Transverse colon (tissue), 4 donors: ENCODE data around the gene MGST1. TPM values are rescaled to one million over a fixed set of nuclear protein-coding genes. Genes with fewer than 3 reads are reported as not detected.

ENCODE experiments used
- DNase-seq: peaks from one replicate; pipeline ENCODE4 v3.0.0-alpha.2; 2019
- H3K27ac ChIP-seq, 4 donors: fragments of 200-600 bp; sonication (generic); 2 replicates each; pipeline ENCODE4 v1.5.1; 2016 to 2018; ENCODE audit warnings: inconsistent platforms in 4 of 4
- H3K27me3 ChIP-seq: fragments of 200-600 bp; sonication (generic); 2 replicates; pipeline ENCODE4 v1.5.1; 2017; ENCODE audit warnings: inconsistent platforms
- H3K36me3 ChIP-seq, 4 donors: fragments of 200-600 bp; sonication (generic); 2 replicates each; pipeline ENCODE4 v1.5.1; 2017 to 2019; ENCODE audit warnings: inconsistent platforms in 4 of 4
- H3K4me1 ChIP-seq, 4 donors: fragments of 200-600 bp; sonication (generic); 2 replicates each; pipeline ENCODE4 v1.5.1; 2017 to 2020; ENCODE audit warnings: inconsistent platforms in 4 of 4
- H3K4me3 ChIP-seq, 4 donors: fragments of 200-600 bp; sonication (generic); 1 replicate in 1 of 4; 2 replicates in 3 of 4; pipeline versions ENCODE4 v1.5.1 to v1.6.1; 2017 to 2019; ENCODE audit warnings: inconsistent platforms in 4 of 4
- H3K9me3 ChIP-seq, 2 donors: fragments of 200-600 bp; sonication (generic); 2 replicates each; pipeline ENCODE4 v1.5.1; 2017 to 2019; ENCODE audit warnings: inconsistent platforms in 2 of 2
- EP300 ChIP-seq: sonication (generic); formaldehyde crosslinking; IDR thresholded peaks from one replicate; pipeline ENCODE4 v1.6.1; 2017; ENCODE audit warnings: antibody characterized with exemption, low read depth
- POLR2A ChIP-seq: fragments of 450-650 bp; IDR thresholded peaks from one replicate; pipeline ENCODE4 v1.6.1; 2016; ENCODE audit warnings: antibody characterized with exemption, mild to moderate bottlenecking, moderate library complexity
- POLR2AphosphoS5 ChIP-seq, 3 donors: sonication (generic); formaldehyde crosslinking; IDR thresholded peaks; one replicate each; pipeline ENCODE4 v1.6.1; 2016; ENCODE audit warnings: antibody characterized with exemption in 3 of 3
- WGBS, 2 donors: methylation state at CpG; one replicate each; pipeline ENCODE4 v1.1.5; 2018; ENCODE audit warnings: low coverage in 1 of 2; 5-methylcytosine and 5-hydroxymethylcytosine counted together
- in situ Hi-C, 4 donors: fragments of 200-750 bp; cut with MboI; loops; one replicate each; pipeline versions ENCODE4 v1.15.0 to v1.15.1; 2017; ENCODE audit warnings: low sequenced_read_pairs in 3 of 4, low pct_ligation_motif_present in 1 of 4, low pct_unique_long_range_greater_than_20kb in 1 of 4
- intact Hi-C: fragments of 100-400 bp; cut with DNase I; formaldehyde crosslinking; loops from one replicate; pipeline ENCODE4 v1.15.1; 2023; ENCODE audit warnings: low total_unique reads
- total RNA-seq, 4 donors: library from RNA; depleted of rRNA; stranded (reverse); fragments of >200 nt; gene quantifications; one replicate each; pipeline ENCODE4 v1.1.0, GENCODE V29; 2016
- TF ChIP-seq, protein P1 (sequence below), 5 experiments: fragments of 200-600 bp in 3 of 5; fragments of 450-650 bp in 2 of 5; sonication (generic) in 3 of 5; IDR thresholded peaks; 1 replicate in 2 of 5; 2 replicates in 3 of 5; pipeline ENCODE4 v1.5.1; 2016 to 2017; ENCODE audit warnings: antibody characterized with exemption in 5 of 5, inconsistent platforms in 3 of 5, mild to moderate bottlenecking in 2 of 5, moderate library complexity in 1 of 5

Gene MGST1
- total RNA-seq, 4 donors from 2014 or later: 58.7 to 1,102 (median 246) TPM

GRCh38 chr12:16329594-16329993 is 17.9 kb upstream of the MGST1 start:
- peaks cover 6% of the 10 kb centered on the region in 2 donors for H3K9me3 ChIP-seq
- peaks cover 0 to 15% (median 11%) of the 10 kb centered on the region in 4 donors for H3K4me1 ChIP-seq
- no peak for DNase-seq
- H3K4me3 ChIP-seq: no peak overlapping the region
- intact Hi-C loops: no loop called here
- H3K36me3 ChIP-seq: no peaks in the 10 kb centered on the region
- TF ChIP-seq POLR2AphosphoS5 (IDR thresholded peaks at IDR 0.05) (no peak), POLR2A (no peak), EP300 (no peak)
- TF ChIP-seq, protein P1, sequence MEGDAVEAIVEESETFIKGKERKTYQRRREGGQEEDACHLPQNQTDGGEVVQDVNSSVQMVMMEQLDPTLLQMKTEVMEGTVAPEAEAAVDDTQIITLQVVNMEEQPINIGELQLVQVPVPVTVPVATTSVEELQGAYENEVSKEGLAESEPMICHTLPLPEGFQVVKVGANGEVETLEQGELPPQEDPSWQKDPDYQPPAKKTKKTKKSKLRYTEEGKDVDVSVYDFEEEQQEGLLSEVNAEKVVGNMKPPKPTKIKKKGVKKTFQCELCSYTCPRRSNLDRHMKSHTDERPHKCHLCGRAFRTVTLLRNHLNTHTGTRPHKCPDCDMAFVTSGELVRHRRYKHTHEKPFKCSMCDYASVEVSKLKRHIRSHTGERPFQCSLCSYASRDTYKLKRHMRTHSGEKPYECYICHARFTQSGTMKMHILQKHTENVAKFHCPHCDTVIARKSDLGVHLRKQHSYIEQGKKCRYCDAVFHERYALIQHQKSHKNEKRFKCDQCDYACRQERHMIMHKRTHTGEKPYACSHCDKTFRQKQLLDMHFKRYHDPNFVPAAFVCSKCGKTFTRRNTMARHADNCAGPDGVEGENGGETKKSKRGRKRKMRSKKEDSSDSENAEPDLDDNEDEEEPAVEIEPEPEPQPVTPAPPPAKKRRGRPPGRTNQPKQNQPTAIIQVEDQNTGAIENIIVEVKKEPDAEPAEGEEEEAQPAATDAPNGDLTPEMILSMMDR (IDR thresholded peaks at IDR 0.05): no peak
- in situ Hi-C loops: no loop called here
- 72 to 80% methylated on average over 2 of the region's 2 CpGs for whole genome bisulfite sequencing, 2 donors
- H3K27ac ChIP-seq: no peak overlapping the region
- H3K27me3 ChIP-seq: no peaks in the 10 kb centered on the region

GRCh38 chr12:16330560-16330959 is 16.9 kb upstream of the MGST1 start:
- H3K27ac ChIP-seq: no peak overlapping the region
- peaks cover 6% of the 10 kb centered on the region in 2 donors for H3K9me3 ChIP-seq
- peaks cover 0 to 6% (median 4%) of the 10 kb centered on the region in 4 donors for H3K4me1 ChIP-seq
- H3K36me3 ChIP-seq: no peaks in the 10 kb centered on the region
- intact Hi-C loops: no loop called here
- no peak for DNase-seq
- in situ Hi-C loops: no loop called here
- WGBS, 2 donors: 84% methylated on average over 3 to 4 of the region's 4 CpGs
- TF ChIP-seq POLR2AphosphoS5 (IDR thresholded peaks at IDR 0.05) (no peak), POLR2A (no peak), EP300 (no peak)
- TF ChIP-seq, protein P1 (IDR thresholded peaks at IDR 0.05): no peak
- H3K4me3 ChIP-seq: no peak overlapping the region
- no peaks in the 10 kb centered on the region for H3K27me3 ChIP-seq

DNA sequence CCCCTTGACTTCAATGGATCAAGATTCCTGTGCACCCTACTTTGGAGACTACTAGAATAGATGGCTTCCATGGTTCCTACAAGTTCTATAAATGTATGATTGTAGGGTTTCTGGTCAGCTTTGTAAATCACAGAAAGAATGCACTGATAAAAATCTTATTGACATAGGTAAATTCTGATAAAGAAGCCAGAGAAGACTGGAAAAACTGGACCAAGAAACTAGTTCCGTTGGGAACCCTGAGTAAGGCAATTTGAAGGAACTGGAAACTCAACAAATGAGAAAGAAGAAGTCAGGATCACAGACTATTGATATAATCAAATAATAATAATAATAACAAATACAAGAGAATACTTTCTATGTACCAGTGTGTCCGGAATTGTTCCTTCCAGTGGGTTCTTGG is 15.4 kb upstream of the MGST1 start:
- H3K4me1 ChIP-seq: peaks cover 0 to 9% (median 4%) of the 10 kb centered on the region in 4 donors
- no peaks in the 10 kb centered on the region for H3K27me3 ChIP-seq
- WGBS, 2 donors: 66 to 81% methylated on average over 2 of the region's 2 CpGs
- no peak for DNase-seq
- no peak overlapping the region for H3K27ac ChIP-seq
- intact Hi-C loops (no loop called here), in situ Hi-C loops (no loop called here)
- no peak overlapping the region for H3K4me3 ChIP-seq
- H3K9me3 ChIP-seq: peaks cover 6% of the 10 kb centered on the region in 2 donors
- TF ChIP-seq POLR2A (no peak), EP300 (no peak), POLR2AphosphoS5 (IDR thresholded peaks at IDR 0.05) (no peak)
- TF ChIP-seq, protein P1 (IDR thresholded peaks at IDR 0.05): no peak
- no peaks in the 10 kb centered on the region for H3K36me3 ChIP-seq

DNA sequence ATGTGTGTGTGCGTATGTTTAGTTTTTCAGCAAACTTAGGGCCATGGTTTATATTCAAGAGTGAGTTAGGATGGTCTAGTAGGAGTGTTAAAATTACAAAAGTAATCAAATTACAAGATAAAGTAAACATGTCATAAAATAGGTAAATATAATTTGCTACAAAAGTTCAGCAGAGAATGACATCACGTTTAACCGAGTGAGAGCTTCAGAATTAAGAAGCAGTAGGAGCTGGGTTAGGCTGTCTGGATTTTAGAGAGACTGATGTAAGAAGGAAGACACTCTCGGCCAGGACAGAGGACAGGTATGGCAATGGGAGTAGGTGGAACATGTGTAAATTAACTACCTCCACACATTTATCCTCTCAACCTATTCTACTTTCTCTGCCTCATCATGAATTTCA is 11.6 kb upstream of the MGST1 start:
- in situ Hi-C loops: no loop called here
- TF ChIP-seq POLR2AphosphoS5 (IDR thresholded peaks at IDR 0.05): no peak
- TF ChIP-seq EP300: no peak
- TF ChIP-seq, protein P1 (IDR thresholded peaks at IDR 0.05): no peak
- TF ChIP-seq POLR2A: no peak
- 37 to 44% methylated on average over 4 of the region's 4 CpGs for WGBS, 2 donors

More for the DNA sequence above, 11.6 kb upstream of the MGST1 start:
- H3K4me1 ChIP-seq: peaks cover 0 to 9% (median 4%) of the 10 kb centered on the region in 4 donors
- H3K36me3 ChIP-seq: no peaks in the 10 kb centered on the region
- no peaks in the 10 kb centered on the region for H3K9me3 ChIP-seq
- H3K27me3 ChIP-seq: no peaks in the 10 kb centered on the region
- intact Hi-C loops: no loop called here
- DNase-seq: no peak
- no peak overlapping the region for H3K4me3 ChIP-seq
- H3K27ac ChIP-seq: peak overlapping the region in 3 of 4 donors; percentile 26 to 57 (median 40)
